Renal cortical epithelial cell (primary cell): ENCODE results near the gene C1orf174. TPM values are rescaled to one million over a fixed set of nuclear protein-coding genes. Genes with fewer than 3 reads are reported as not detected.

Experiments used
- total RNA-seq: library from RNA; depleted of rRNA; stranded (reverse); fragments of >200 nt; gene quantifications from 2 replicates; pipeline ENCODE4 v1.2.3, GENCODE V29; 2014

The C1orf174 gene
- total RNA-seq, 1 donor from 2014 or later = 31.8 TPM

Other genes starting within 250 kb of the C1orf174 start
- gene TP73, start 247.8 kb downstream of the C1orf174 start, total RNA-seq = under 0.01 TPM in 2 replicates
- not detected in 2 replicates for gene CCDC27, start 147.8 kb downstream of the C1orf174 start, total RNA-seq
- 4.8 TPM in 1 of 2 replicates, not detected in the other for gene SMIM1, start 127.5 kb downstream of the C1orf174 start, total RNA-seq
- 37.9 and 39.6 TPM in 2 replicates for gene LRRC47, start 103.8 kb downstream of the C1orf174 start, total RNA-seq
- 20.7 and 44.8 TPM in 2 replicates for gene CEP104, start 43.1 kb downstream of the C1orf174 start, total RNA-seq
- gene DFFB, start 42.8 kb downstream of the C1orf174 start, total RNA-seq = 5.1 and 5.4 TPM in 2 replicates